HEK293 (cell line): Measurements from ENCODE around the gene QSER1.

Experiments
- CTCF ChIA-PET: fragments of 350-600 bp; formaldehyde crosslinking; extraction: SDS; loops from one replicate; lab custom pipeline; 2021; ENCODE audit warnings: antibody characterized with exemption; lab: Yijun Ruan, JAX
- POLR2A ChIA-PET: fragments of 300-600 bp; formaldehyde crosslinking; extraction: SDS; loops from one replicate; lab custom pipeline; 2020; ENCODE audit warnings: antibody characterized with exemption, inconsistent platforms; lab: Yijun Ruan, JAX
- H3K27ac ChIP-seq: fragments of 200-500 bp; sonication (Bioruptor generic); 2 replicates; pipeline ENCODE4 v1.5.1; 2014; ENCODE audit warnings: low read depth, low read length, control low read depth, inconsistent platforms; ENCODE audit errors: extremely low read depth
- H3K36me3 ChIP-seq, 2 experiments: fragments of 200-500 bp in 1 of 2; sonication (Bioruptor generic) in 1 of 2; 1 replicate in 1 of 2; 2 replicates in 1 of 2; pipeline ENCODE4 v1.5.1; 2014 to 2017; ENCODE audit warnings: inconsistent platforms in 2 of 2, low read length in 2 of 2; ENCODE audit not compliant: control insufficient read depth in 2 of 2, insufficient read depth in 1 of 2
- H3K4me1 ChIP-seq: fragments of 200-500 bp; sonication (Bioruptor generic); 2 replicates; pipeline ENCODE4 v1.5.1; 2014; ENCODE audit warnings: mild to moderate bottlenecking, low read length, inconsistent platforms; ENCODE audit not compliant: control insufficient read depth, insufficient read depth
- H3K4me3 ChIP-seq: 2 replicates; pipeline ENCODE4 v1.5.1; 2011; ENCODE audit warnings: low read depth, mild to moderate bottlenecking, control low read depth, low read length, moderate library complexity
- H3K9me3 ChIP-seq: fragments of 200-500 bp; sonication (Bioruptor generic); 2 replicates; pipeline ENCODE4 v1.5.1; 2014; ENCODE audit warnings: low read depth, low read length, inconsistent platforms; ENCODE audit not compliant: control insufficient read depth, insufficient read depth
- GFI1B ChIP-seq: fragments of 450-650 bp; formaldehyde crosslinking; IDR thresholded peaks from 2 replicates; pipeline ENCODE4 v1.5.1; 2016; ENCODE audit warnings: missing biosample characterization, missing genetic modification characterization
- GLI2 ChIP-seq: fragments of 450-650 bp; formaldehyde crosslinking; IDR thresholded peaks from 2 replicates; pipeline ENCODE4; 2017; ENCODE audit warnings: missing biosample characterization, missing genetic modification characterization, low read depth, borderline replicate concordance
- GLIS2 ChIP-seq: fragments of 450-650 bp; formaldehyde crosslinking; IDR thresholded peaks from 2 replicates; pipeline ENCODE4 v1.5.1; 2016; ENCODE audit warnings: missing biosample characterization, missing genetic modification characterization
- HOXD13 ChIP-seq: sonication (generic); formaldehyde crosslinking; IDR thresholded peaks from 2 replicates; pipeline ENCODE4 v1.8.0; 2022; ENCODE audit warnings: missing genetic modification reagents, borderline replicate concordance
- KLF16 ChIP-seq: fragments of 450-650 bp; formaldehyde crosslinking; IDR thresholded peaks from 2 replicates; pipeline ENCODE4 v1.5.1; 2017; ENCODE audit warnings: missing biosample characterization, missing genetic modification characterization
- RBAK ChIP-seq: fragments of 450-650 bp; formaldehyde crosslinking; IDR thresholded peaks from 2 replicates; pipeline ENCODE4 v1.5.1; 2016; ENCODE audit warnings: missing biosample characterization, missing genetic modification characterization
- SETDB1 ChIP-seq: IDR thresholded peaks from one replicate; pipeline ENCODE4 v1.6.1; 2017; ENCODE audit warnings: mild to moderate bottlenecking, low read length, moderate library complexity, mixed read lengths; ENCODE audit not compliant: insufficient read length
- SP7 ChIP-seq: fragments of 450-650 bp; formaldehyde crosslinking; IDR thresholded peaks from 2 replicates; pipeline ENCODE4 v1.5.1; 2016; ENCODE audit warnings: missing biosample characterization, missing genetic modification characterization
- ZNF133 ChIP-seq: fragments of 450-650 bp; formaldehyde crosslinking; IDR thresholded peaks from 2 replicates; pipeline ENCODE4 v1.5.1; 2016; ENCODE audit warnings: missing biosample characterization, missing genetic modification characterization
- ZNF202 ChIP-seq: fragments of 450-650 bp; formaldehyde crosslinking; IDR thresholded peaks from 2 replicates; pipeline ENCODE4 v1.5.1; 2016; ENCODE audit warnings: missing biosample characterization, missing genetic modification characterization, borderline replicate concordance
- ZNF274 ChIP-seq, 2 experiments: fragments of 200-500 bp in 1 of 2; fragments of 450-650 bp in 1 of 2; sonication (Bioruptor generic) in 1 of 2; formaldehyde crosslinking in 1 of 2; IDR thresholded peaks; 2 replicates each; pipeline versions ENCODE4 v1.5.1 to v1.6.1; 2014 to 2016; ENCODE audit warnings: borderline replicate concordance in 1 of 2, inconsistent platforms in 1 of 2, low read length in 1 of 2, missing biosample characterization in 1 of 2, missing genetic modification characterization in 1 of 2
- ZNF292 ChIP-seq: fragments of 450-650 bp; formaldehyde crosslinking; IDR thresholded peaks from 2 replicates; pipeline ENCODE4 v1.5.1; 2016; ENCODE audit warnings: low read depth, missing biosample characterization, missing genetic modification characterization, borderline replicate concordance
- ZNF596 ChIP-seq: fragments of 450-650 bp; IDR thresholded peaks from 2 replicates; pipeline ENCODE4 v1.5.0; 2018; ENCODE audit warnings: missing biosample characterization, mild to moderate bottlenecking, missing genetic modification characterization, moderate library complexity
- ZNF658 ChIP-seq: fragments of 450-650 bp; formaldehyde crosslinking; IDR thresholded peaks from 2 replicates; pipeline ENCODE4; 2016; ENCODE audit warnings: missing biosample characterization, missing genetic modification characterization
- ZNF747 ChIP-seq: fragments of 450-650 bp; formaldehyde crosslinking; IDR thresholded peaks from 2 replicates; pipeline ENCODE4 v1.5.1; 2016; ENCODE audit warnings: missing biosample characterization, missing genetic modification characterization
- ZNF792 ChIP-seq: fragments of 450-650 bp; formaldehyde crosslinking; IDR thresholded peaks from 2 replicates; pipeline ENCODE4 v1.5.1; 2016; ENCODE audit warnings: missing biosample characterization, missing genetic modification characterization
- ZNF837 ChIP-seq: fragments of 450-650 bp; formaldehyde crosslinking; IDR thresholded peaks from 2 replicates; pipeline ENCODE4 v1.5.1; 2016; ENCODE audit warnings: missing biosample characterization, missing genetic modification characterization
- ZNF843 ChIP-seq: fragments of 450-650 bp; formaldehyde crosslinking; IDR thresholded peaks from 2 replicates; pipeline ENCODE4 v1.5.1; 2016; ENCODE audit warnings: missing biosample characterization, missing genetic modification characterization
- TF ChIP-seq, protein P1 (sequence below): IDR thresholded peaks from 2 replicates; pipeline ENCODE4 v1.6.1; 2011; ENCODE audit warnings: mild to moderate bottlenecking, low read depth, low read length, borderline replicate concordance
- TF ChIP-seq, protein P2 (sequence below): fragments of 450-650 bp; IDR thresholded peaks from 2 replicates; pipeline ENCODE4 v1.5.1; 2018; ENCODE audit warnings: missing biosample characterization, missing genetic modification characterization
- TF ChIP-seq, protein P3 (sequence below): fragments of 450-650 bp; formaldehyde crosslinking; IDR thresholded peaks from 2 replicates; pipeline ENCODE4 v1.5.0; 2017; ENCODE audit warnings: missing biosample characterization, missing genetic modification characterization, borderline replicate concordance

The QSER1 gene

DNA sequence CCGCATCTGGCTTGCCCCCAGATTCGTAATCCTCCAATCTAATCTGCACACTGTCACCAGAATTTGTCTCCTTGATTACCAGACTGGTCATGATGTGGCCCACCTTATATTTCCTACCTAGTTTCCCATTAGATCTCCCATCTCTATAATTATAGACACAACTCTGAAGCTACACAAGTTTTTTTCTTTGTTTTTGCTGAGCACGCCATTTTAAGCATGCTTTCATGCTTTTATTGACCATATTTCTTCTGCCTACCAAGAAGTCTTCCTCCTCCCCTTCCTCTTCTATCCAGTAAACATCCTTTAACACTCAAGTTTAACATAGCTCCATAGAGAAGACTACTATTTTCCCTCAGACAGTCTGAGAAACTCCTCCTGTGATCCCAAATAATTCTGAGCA, 98.8 kb downstream of the QSER1 start (continued):
- TF ChIP-seq ZNF292 (tag by site-specific recombination) (no peak), HOXD13 (no peak), GLIS2 (tag by site-specific recombination) (no peak), ZNF202 (tag by site-specific recombination) (no peak), ZNF747 (tag by site-specific recombination) (no peak)

DNA sequence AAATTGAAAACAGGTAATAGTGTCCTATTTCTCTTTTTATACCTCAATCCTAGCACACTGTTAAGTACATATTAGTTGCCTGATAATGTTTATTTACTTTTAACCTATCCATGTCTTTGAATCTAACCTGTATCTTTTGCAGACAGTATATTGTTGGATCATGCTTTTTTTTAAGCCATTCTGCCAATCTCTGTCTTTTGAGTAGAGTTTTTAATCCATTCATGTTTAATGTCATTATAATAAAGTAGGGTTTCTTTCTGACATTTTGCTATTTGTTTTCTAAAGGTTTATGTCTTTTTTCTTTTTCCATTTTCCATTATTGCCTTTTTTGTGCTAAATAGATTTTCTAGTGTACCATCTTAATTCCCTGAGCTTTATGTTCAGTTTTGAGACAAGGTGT, 99.3 kb downstream of the QSER1 start:
- H3K9me3 ChIP-seq, result no peaks in the 10 kb centered on the region
- no peak for TF ChIP-seq ZNF658 (tag by site-specific recombination)
- TF ChIP-seq, protein P1, sequence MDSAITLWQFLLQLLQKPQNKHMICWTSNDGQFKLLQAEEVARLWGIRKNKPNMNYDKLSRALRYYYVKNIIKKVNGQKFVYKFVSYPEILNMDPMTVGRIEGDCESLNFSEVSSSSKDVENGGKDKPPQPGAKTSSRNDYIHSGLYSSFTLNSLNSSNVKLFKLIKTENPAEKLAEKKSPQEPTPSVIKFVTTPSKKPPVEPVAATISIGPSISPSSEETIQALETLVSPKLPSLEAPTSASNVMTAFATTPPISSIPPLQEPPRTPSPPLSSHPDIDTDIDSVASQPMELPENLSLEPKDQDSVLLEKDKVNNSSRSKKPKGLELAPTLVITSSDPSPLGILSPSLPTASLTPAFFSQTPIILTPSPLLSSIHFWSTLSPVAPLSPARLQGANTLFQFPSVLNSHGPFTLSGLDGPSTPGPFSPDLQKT, result no peak
- no peak for TF ChIP-seq ZNF133 (tag by site-specific recombination)
- TF ChIP-seq GLI2, result no peak
- peak; percentile 78 for TF ChIP-seq SETDB1
- TF ChIP-seq GFI1B (tag by site-specific recombination), result no peak
- TF ChIP-seq ZNF596 (tag by site-specific recombination), result no peak
- no peak for TF ChIP-seq ZNF792 (tag by site-specific recombination)
- ChIA-PET POLR2A (no interaction called here), CTCF (no interaction called here)
- no peaks in the 10 kb centered on the region for H3K4me1 ChIP-seq
- H3K36me3 ChIP-seq, result no peaks in the 10 kb centered on the region
- H3K27ac ChIP-seq, result no peak overlapping the region
- no peak overlapping the region for H3K4me3 ChIP-seq

DNA sequence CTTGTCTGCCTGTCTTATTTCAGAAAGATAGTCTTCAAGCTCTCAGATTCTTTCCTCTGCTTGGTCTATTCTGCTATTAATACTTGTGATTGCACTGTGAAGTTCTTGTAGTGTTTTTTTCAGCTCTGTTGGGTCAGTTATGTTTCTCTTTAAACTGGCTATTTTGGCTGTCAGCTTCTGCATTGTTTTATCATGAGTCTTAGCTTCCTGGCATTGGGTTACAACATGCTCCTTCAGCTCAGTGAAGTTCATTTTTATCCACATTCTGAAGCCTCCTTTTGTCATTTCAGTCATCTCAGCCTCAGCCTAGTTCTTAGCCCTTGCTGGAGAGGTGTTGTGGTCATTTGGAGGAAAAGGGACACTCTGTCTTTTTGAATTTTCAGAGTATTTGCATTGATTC, 107.6 kb downstream of the QSER1 start:
- POLR2A ChIA-PET, result no interaction called here
- H3K4me1 ChIP-seq, result no peaks in the 10 kb centered on the region
- H3K9me3 ChIP-seq, result no peaks in the 10 kb centered on the region
- CTCF ChIA-PET, result no interaction called here
- no peak overlapping the region for H3K27ac ChIP-seq
- no peaks in the 10 kb centered on the region for H3K36me3 ChIP-seq
- TF ChIP-seq GLI2 (no peak), KLF16 (tag by site-specific recombination) (no peak), ZNF843 (tag by site-specific recombination) (no peak), RBAK (no peak), SP7 (no peak), ZNF837 (tag by site-specific recombination) (no peak), ZNF274 (IDR thresholded peaks at IDR 0.05; ENCODE audit: low read length) (no peak), ZNF274 (tag by site-specific recombination; IDR thresholded peaks at IDR 0.05; ENCODE audit: borderline replicate concordance) (no peak)
- TF ChIP-seq, protein P2, sequence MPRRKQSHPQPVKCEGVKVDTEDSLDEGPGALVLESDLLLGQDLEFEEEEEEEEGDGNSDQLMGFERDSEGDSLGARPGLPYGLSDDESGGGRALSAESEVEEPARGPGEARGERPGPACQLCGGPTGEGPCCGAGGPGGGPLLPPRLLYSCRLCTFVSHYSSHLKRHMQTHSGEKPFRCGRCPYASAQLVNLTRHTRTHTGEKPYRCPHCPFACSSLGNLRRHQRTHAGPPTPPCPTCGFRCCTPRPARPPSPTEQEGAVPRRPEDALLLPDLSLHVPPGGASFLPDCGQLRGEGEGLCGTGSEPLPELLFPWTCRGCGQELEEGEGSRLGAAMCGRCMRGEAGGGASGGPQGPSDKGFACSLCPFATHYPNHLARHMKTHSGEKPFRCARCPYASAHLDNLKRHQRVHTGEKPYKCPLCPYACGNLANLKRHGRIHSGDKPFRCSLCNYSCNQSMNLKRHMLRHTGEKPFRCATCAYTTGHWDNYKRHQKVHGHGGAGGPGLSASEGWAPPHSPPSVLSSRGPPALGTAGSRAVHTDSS (tag by site-specific recombination), result no peak
- TF ChIP-seq, protein P3, sequence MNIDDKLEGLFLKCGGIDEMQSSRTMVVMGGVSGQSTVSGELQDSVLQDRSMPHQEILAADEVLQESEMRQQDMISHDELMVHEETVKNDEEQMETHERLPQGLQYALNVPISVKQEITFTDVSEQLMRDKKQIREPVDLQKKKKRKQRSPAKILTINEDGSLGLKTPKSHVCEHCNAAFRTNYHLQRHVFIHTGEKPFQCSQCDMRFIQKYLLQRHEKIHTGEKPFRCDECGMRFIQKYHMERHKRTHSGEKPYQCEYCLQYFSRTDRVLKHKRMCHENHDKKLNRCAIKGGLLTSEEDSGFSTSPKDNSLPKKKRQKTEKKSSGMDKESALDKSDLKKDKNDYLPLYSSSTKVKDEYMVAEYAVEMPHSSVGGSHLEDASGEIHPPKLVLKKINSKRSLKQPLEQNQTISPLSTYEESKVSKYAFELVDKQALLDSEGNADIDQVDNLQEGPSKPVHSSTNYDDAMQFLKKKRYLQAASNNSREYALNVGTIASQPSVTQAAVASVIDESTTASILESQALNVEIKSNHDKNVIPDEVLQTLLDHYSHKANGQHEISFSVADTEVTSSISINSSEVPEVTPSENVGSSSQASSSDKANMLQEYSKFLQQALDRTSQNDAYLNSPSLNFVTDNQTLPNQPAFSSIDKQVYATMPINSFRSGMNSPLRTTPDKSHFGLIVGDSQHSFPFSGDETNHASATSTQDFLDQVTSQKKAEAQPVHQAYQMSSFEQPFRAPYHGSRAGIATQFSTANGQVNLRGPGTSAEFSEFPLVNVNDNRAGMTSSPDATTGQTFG (tag by site-specific recombination), result no peak
- TF ChIP-seq, all 188 proteins: peak for 0
- H3K4me3 ChIP-seq, result no peak overlapping the region
